Calu3 (cell line): ENCODE results near the gene ACACA. TPM values are rescaled to one million over a fixed set of nuclear protein-coding genes. Genes with fewer than 3 reads are reported as not detected.

ENCODE experiments used
- BruUV-seq: library from RNA; stranded (reverse); fragments of 400-500 nt; replicated peaks from 2 replicates; lab custom pipeline; 2021; lab: Mats Ljungman, UMichigan
- CTCF ChIA-PET: fragments of 300-600 bp; sonication (Branson Sonifier 250); formaldehyde crosslinking; loops from one replicate; lab custom pipeline; 2022; ENCODE audit warnings: antibody characterized with exemption; lab: Charles Lee
- DNase-seq: peaks from one replicate; pipeline ENCODE4 v3.0.0; 2022
- H3K27ac Mint-ChIP-seq: one replicate; pipeline ENCODE4 v1.8.0; 2022; ENCODE audit warnings: mixed read lengths; ENCODE audit not compliant: unreplicated experiment
- H3K27me3 Mint-ChIP-seq: one replicate; pipeline ENCODE4 v1.8.0; 2022; ENCODE audit warnings: mixed read lengths; ENCODE audit not compliant: unreplicated experiment
- H3K36me3 Mint-ChIP-seq: one replicate; pipeline ENCODE4 v1.8.0; 2022; ENCODE audit warnings: mild to moderate bottlenecking, moderate library complexity, mixed read lengths; ENCODE audit not compliant: insufficient read depth, unreplicated experiment
- H3K4me1 Mint-ChIP-seq: one replicate; pipeline ENCODE4 v1.8.0; 2022; ENCODE audit warnings: mild to moderate bottlenecking, low read depth, mixed read lengths; ENCODE audit not compliant: unreplicated experiment
- H3K4me3 Mint-ChIP-seq: one replicate; pipeline ENCODE4 v1.8.0; 2022; ENCODE audit warnings: mild to moderate bottlenecking, low read depth, moderate library complexity, mixed read lengths; ENCODE audit not compliant: unreplicated experiment
- H3K9me3 Mint-ChIP-seq: one replicate; pipeline ENCODE4 v1.8.0; 2022; ENCODE audit warnings: low read depth, mixed read lengths; ENCODE audit not compliant: unreplicated experiment
- CTCF ChIP-seq: fragments of 200-600 bp; IDR thresholded peaks from one replicate; pipeline ENCODE4 v1.8.0; 2022; ENCODE audit warnings: antibody characterized with exemption; ENCODE audit not compliant: unreplicated experiment
- intact Hi-C: fragments of 100-400 bp; cut with micrococcal nuclease; formaldehyde crosslinking; loops from one replicate; pipeline ENCODE4 v1.10.0; 2022; ENCODE audit not compliant: unreplicated experiment
- total RNA-seq: library from RNA; stranded (reverse); gene quantifications from 2 replicates; pipeline ENCODE4 v1.2.3, GENCODE V29; 2022

The ACACA gene
- total RNA-seq, 1 experiment from 2014 or later = 392 TPM

- Mint-ChIP-seq H3K4me3 (no peak overlapping the region), H3K9me3 (no peaks in the 10 kb centered on the region), H3K36me3 (peaks cover 15% of the 10 kb centered on the region), H3K27me3 (no peaks in the 10 kb centered on the region), H3K4me1 (peaks cover 7% of the 10 kb centered on the region), H3K27ac (no peak overlapping the region)
- BruUV-seq = no TSS peak
- CTCF ChIA-PET = interaction anchor here (0.8 to 1.5 kb wide), 3 partner anchors 31 to 1932 kb away, joined by 3 to 5 read pairs (median 3); no protein-coding TSS in a partner anchor
- TF ChIP-seq CTCF = no peak
- DNase-seq = no peak
- intact Hi-C loops = no loop called here
Measured at GRCh38 chr17:37050920-37051319, 355.7 kb downstream of the ACACA start.

GRCh38 chr17:37048811-37049210, 357.8 kb downstream of the ACACA start:
- no peak overlapping the region for H3K4me3 Mint-ChIP-seq
- intact Hi-C loops = loop anchor here (10.0 kb wide), 2 partner anchors 194 to 294 kb away; no protein-coding TSS in a partner anchor
- TF ChIP-seq CTCF = no peak
- DNase-seq = no peak
- H3K36me3 Mint-ChIP-seq = peaks cover 8% of the 10 kb centered on the region
- H3K27me3 Mint-ChIP-seq = no peaks in the 10 kb centered on the region
- no peaks in the 10 kb centered on the region for H3K9me3 Mint-ChIP-seq
- BruUV-seq = no TSS peak
- H3K4me1 Mint-ChIP-seq = peaks cover 7% of the 10 kb centered on the region
- CTCF ChIA-PET = interaction anchor here (0.9 to 2.8 kb wide), 3 partner anchors 11 to 1934 kb away, joined by 4 to 104 read pairs (median 11); no protein-coding TSS in a partner anchor
- no peak overlapping the region for H3K27ac Mint-ChIP-seq

GRCh38 chr17:37047631-37048104, 359.0 kb downstream of the ACACA start:
- Mint-ChIP-seq H3K4me3 (no peak overlapping the region), H3K27ac (no peak overlapping the region), H3K9me3 (no peaks in the 10 kb centered on the region), H3K36me3 (peaks cover 13% of the 10 kb centered on the region), H3K4me1 (peaks cover 7% of the 10 kb centered on the region), H3K27me3 (no peaks in the 10 kb centered on the region)
- CTCF ChIA-PET = interaction anchor here (0.6 to 2.8 kb wide), 38 partner anchors 8 to 1952 kb away, joined by 3 to 104 read pairs (median 4); partner anchors contain the start of genes AATF and MRM1
- TF ChIP-seq CTCF = peak; percentile 100
- intact Hi-C loops = loop anchor here (1.0 to 10.0 kb wide), 5 partner anchors 193 to 1936 kb away; no protein-coding TSS in a partner anchor
- BruUV-seq = no TSS peak
- peak; percentile 95 for DNase-seq

GRCh38 chr17:37045351-37045922, 361.2 kb downstream of the ACACA start:
- Mint-ChIP-seq H3K9me3 (no peaks in the 10 kb centered on the region), H3K27ac (no peak overlapping the region), H3K27me3 (no peaks in the 10 kb centered on the region), H3K4me3 (no peak overlapping the region), H3K4me1 (peaks cover 7% of the 10 kb centered on the region), H3K36me3 (peaks cover 13% of the 10 kb centered on the region)
- DNase-seq = no peak
- CTCF ChIA-PET = interaction anchor here (0.8 to 3.4 kb wide), 2 partner anchors 27 to 1938 kb away, joined by 3 to 18 read pairs; no protein-coding TSS in a partner anchor
- intact Hi-C loops = loop anchor here (10.0 kb wide), 2 partner anchors 191 to 291 kb away; no protein-coding TSS in a partner anchor
- BruUV-seq = no TSS peak
- no peak for TF ChIP-seq CTCF
